Karpas-422 (cell line): ENCODE data around the gene PRKCQ. TPM values are rescaled to one million over a fixed set of nuclear protein-coding genes. Genes with fewer than 3 reads are reported as not detected.
"Not testable (repeated sequence)": the region's sequence is repeated elsewhere in the genome, so short reads cannot be mapped to it uniquely, and the experiment has no call there.

Experiments
- DNase-seq: peaks from one replicate; pipeline ENCODE4 v3.0.0-alpha.2; 2015
- H2AFZ ChIP-seq: fragments of 200-600 bp; sonication (generic); 2 replicates; pipeline ENCODE4 v1.6.1; 2014; ENCODE audit warnings: antibody characterized with exemption, low read length, mixed read lengths
- H3K27ac ChIP-seq: fragments of 200-600 bp; sonication (generic); 2 replicates; pipeline ENCODE4 v1.5.1; 2014; ENCODE audit warnings: mild to moderate bottlenecking, low read length, moderate library complexity
- H3K27me3 ChIP-seq: fragments of 200-600 bp; sonication (generic); 2 replicates; pipeline ENCODE4 v1.6.1; 2014; ENCODE audit warnings: low read length, mixed read lengths
- H3K36me3 ChIP-seq: fragments of 200-600 bp; sonication (generic); 2 replicates; pipeline ENCODE4 v1.6.1; 2014; ENCODE audit warnings: low read length, mixed read lengths; ENCODE audit not compliant: insufficient read depth
- H3K4me1 ChIP-seq: fragments of 200-600 bp; sonication (generic); 2 replicates; pipeline ENCODE4 v1.6.1; 2014; ENCODE audit warnings: mild to moderate bottlenecking, low read length, mixed read lengths
- H3K4me2 ChIP-seq: fragments of 200-600 bp; sonication (generic); 2 replicates; pipeline ENCODE4 v1.6.1; 2014; ENCODE audit warnings: low read length, low read depth, mild to moderate bottlenecking; ENCODE audit not compliant: poor library complexity, severe bottlenecking
- H3K4me3 ChIP-seq: fragments of 200-600 bp; sonication (generic); 2 replicates; pipeline ENCODE4 v1.5.1; 2014; ENCODE audit warnings: mild to moderate bottlenecking, antibody characterized with exemption, low read length, mixed read lengths
- H3K79me2 ChIP-seq: fragments of 200-600 bp; sonication (generic); 2 replicates; pipeline ENCODE4 v1.6.1; 2014; ENCODE audit warnings: mild to moderate bottlenecking, low read length, mixed read lengths
- H3K9ac ChIP-seq: fragments of 200-600 bp; sonication (generic); 2 replicates; pipeline ENCODE4 v1.6.0; 2014; ENCODE audit warnings: low read length
- H3K9me2 ChIP-seq: fragments of 200-600 bp; sonication (generic), shearing (Covaris generic); replicated peaks from 2 replicates; pipeline ENCODE4 v1.6.0; 2014; ENCODE audit warnings: mild to moderate bottlenecking, low read length, moderate library complexity; ENCODE audit not compliant: insufficient read depth
- H3K9me3 ChIP-seq: fragments of 300-700, 200-600 bp; sonication (generic); 2 replicates; pipeline ENCODE4 v1.6.1; 2014; ENCODE audit warnings: low read length, mixed read lengths
- H4K20me1 ChIP-seq: fragments of 200-600 bp; sonication (generic); 2 replicates; pipeline ENCODE4 v1.6.1; 2014; ENCODE audit warnings: mild to moderate bottlenecking, antibody characterized with exemption, low read length, low read depth; ENCODE audit not compliant: insufficient read depth
- total RNA-seq: library from RNA; depleted of rRNA; stranded (reverse); fragments of >200 nt; shearing (Covaris generic); gene quantifications from 2 replicates; pipeline ENCODE4 v1.2.3, GENCODE V29; 2014; ENCODE audit warnings: low replicate concordance

Gene PRKCQ
- total RNA-seq, 1 experiment from 2014 or later: not detected

DNA sequence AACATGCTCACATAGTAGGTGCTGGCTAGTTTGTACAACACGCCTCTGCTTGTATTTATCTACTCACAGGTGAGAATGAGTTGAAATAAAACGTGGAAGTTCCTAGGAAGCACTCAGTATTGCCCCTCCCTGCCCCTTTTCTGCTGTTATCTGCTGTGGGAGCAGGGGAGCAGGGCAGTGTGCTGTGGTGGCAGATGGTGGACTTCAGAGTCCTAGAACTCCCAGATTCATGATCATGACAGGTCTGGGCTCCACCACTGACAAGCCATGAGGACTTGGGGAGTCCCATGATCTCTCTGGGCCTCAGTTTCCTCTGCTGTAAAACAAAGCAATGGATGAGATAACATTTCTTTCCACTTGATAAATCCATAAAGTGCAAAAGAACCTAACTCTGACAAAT is 11.6 kb upstream of the PRKCQ start:
- Histone ChIP-seq H3K36me3 (no peaks in the 10 kb centered on the region), H3K4me3 (no peak overlapping the region)

DNA sequence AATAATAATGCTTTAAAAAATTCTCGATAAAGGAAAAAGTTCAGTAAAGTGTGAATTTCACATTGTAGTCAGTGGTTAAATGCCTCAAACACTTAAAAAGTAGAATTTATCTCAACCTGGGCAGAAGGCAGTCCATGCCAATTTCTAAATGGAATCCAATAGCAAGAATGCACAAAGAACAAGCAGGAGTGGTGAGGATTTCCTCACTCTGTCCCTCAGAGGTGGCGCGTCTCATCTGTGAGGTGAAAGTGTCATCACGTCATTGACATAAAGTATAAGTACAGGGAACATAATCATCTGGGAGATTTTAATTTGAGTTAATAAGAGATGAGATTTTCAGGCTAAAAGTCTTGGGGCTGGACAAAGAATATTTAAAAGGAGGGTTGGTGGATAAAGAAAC is 10.0 kb upstream of the PRKCQ start:
- H3K27ac ChIP-seq: no peak overlapping the region

More for the DNA sequence above, 11.6 kb upstream of the PRKCQ start:
- Histone ChIP-seq H3K9ac (no peak overlapping the region), H2AFZ (no peak overlapping the region), H3K27me3 (no peaks in the 10 kb centered on the region), H3K4me1 (no peaks in the 10 kb centered on the region), H4K20me1 (no peaks in the 10 kb centered on the region), H3K27ac (no peak overlapping the region), H3K4me2 (no peak overlapping the region), H3K9me3 (no peaks in the 10 kb centered on the region), H3K9me2 (no peaks in the 10 kb centered on the region), H3K79me2 (no peaks in the 10 kb centered on the region)
- no peak for DNase-seq

DNA sequence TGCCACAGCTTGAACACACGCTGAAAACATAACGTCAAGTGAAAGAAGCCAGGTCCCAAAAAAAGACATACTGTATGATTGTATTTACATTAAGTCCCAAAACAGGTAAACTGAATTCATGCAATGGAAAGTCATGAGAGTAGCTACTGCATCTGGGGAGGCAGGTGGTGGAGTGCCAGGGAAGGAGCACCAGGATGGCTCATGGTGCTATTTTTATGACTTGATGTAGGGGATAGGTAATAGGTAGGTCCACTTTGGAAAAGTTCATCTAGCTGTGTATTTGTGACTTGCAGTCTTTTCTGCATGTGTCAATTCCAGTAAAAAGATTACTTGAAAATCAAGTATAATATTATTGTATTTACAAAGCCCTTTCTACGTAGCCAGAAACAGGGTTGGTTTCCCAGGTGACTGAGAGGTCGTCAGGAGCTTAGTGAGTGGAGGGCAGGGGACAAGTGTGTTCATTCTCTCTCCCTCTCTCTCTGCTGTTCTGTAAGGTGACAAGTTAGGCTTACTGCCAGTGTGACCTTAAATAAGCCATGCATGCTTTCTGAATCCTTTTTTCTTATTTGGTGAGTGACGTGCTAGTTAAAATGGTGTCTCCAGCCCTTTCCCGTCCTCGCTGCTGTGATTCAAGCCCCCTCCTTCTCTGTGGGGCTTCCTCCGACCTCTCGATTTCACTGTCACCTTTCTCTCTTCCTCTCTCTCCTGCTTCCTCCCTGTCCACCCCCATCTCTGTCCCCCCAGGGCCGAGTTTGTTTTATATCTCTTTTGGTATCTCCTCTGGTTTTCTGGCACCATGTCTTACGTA is 9.4 kb upstream of the PRKCQ start:
- peak; percentile 26 for DNase-seq
- Histone ChIP-seq H3K9me3 (no peaks in the 10 kb centered on the region), H3K9me2 (no peaks in the 10 kb centered on the region), H3K9ac (no peak overlapping the region), H3K36me3 (no peaks in the 10 kb centered on the region), H3K4me2 (no peak overlapping the region), H3K4me1 (no peaks in the 10 kb centered on the region), H3K79me2 (no peaks in the 10 kb centered on the region), H4K20me1 (no peaks in the 10 kb centered on the region), H3K27me3 (no peaks in the 10 kb centered on the region), H3K4me3 (no peak overlapping the region), H3K27ac (no peak overlapping the region), H2AFZ (no peak overlapping the region)

More for the DNA sequence above, 10.0 kb upstream of the PRKCQ start:
- H4K20me1 ChIP-seq: no peaks in the 10 kb centered on the region
- no peaks in the 10 kb centered on the region for H3K79me2 ChIP-seq
- H3K4me2 ChIP-seq: no peak overlapping the region
- H2AFZ ChIP-seq: no peak overlapping the region
- H3K9me2 ChIP-seq: no peaks in the 10 kb centered on the region
- H3K9ac ChIP-seq: no peak overlapping the region
- no peaks in the 10 kb centered on the region for H3K4me1 ChIP-seq
- no peaks in the 10 kb centered on the region for H3K9me3 ChIP-seq
- no peaks in the 10 kb centered on the region for H3K36me3 ChIP-seq
- DNase-seq: no peak
- H3K27me3 ChIP-seq: no peaks in the 10 kb centered on the region
- no peak overlapping the region for H3K4me3 ChIP-seq

DNA sequence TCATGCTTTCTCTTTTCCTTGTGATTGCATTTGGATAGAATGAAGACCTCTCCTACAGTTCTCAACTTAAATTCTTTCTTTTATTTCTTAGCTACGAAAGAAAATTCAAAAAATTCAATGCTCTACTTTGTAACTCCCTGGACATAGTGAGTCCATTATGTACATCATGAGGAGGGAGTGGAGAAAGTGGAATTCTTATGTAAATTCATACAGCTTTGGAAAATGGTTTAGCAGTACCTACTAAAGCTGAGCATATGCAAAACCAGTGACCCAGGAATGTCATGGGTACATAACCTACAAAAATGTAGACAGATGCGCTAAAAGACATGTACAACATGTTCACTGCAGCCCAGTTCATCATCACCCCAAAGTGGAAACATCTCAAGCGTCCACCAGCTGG is 8.8 kb upstream of the PRKCQ start:
- Histone ChIP-seq H3K4me3 (no peak overlapping the region), H3K4me1 (no peaks in the 10 kb centered on the region), H3K9me2 (no peaks in the 10 kb centered on the region), H2AFZ (no peak overlapping the region), H3K36me3 (no peaks in the 10 kb centered on the region), H3K9me3 (no peaks in the 10 kb centered on the region), H3K27ac (no peak overlapping the region), H3K9ac (no peak overlapping the region), H3K4me2 (no peak overlapping the region), H3K79me2 (no peaks in the 10 kb centered on the region), H4K20me1 (no peaks in the 10 kb centered on the region), H3K27me3 (no peaks in the 10 kb centered on the region)
- DNase-seq: peak; percentile 14

DNA sequence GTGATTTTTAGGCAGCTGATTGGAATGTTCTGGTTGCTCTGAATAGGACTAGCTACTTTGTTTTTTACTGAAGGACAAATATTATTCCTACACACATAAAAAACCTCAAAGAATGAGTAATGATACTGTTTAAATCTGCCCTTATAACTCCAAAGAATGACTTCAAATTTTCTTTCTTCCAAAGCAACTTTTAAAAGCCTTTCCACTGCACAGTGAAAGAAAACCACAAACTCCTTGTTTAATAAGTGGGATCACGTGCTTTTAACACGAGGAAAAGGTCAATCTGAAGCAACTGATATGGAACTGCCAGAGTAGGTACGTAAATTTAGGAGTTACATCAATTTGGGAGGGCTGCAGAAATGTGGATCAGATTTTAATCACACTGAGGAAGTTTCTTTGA is 8.0 kb upstream of the PRKCQ start:
- no peaks in the 10 kb centered on the region for H3K79me2 ChIP-seq
- no peak overlapping the region for H2AFZ ChIP-seq
- no peak overlapping the region for H3K4me2 ChIP-seq
- H3K27ac ChIP-seq: no peak overlapping the region
- H4K20me1 ChIP-seq: no peaks in the 10 kb centered on the region
- no peaks in the 10 kb centered on the region for H3K4me1 ChIP-seq
- H3K27me3 ChIP-seq: no peaks in the 10 kb centered on the region
- H3K9me3 ChIP-seq: no peaks in the 10 kb centered on the region
- no peaks in the 10 kb centered on the region for H3K9me2 ChIP-seq
- no peak overlapping the region for H3K4me3 ChIP-seq
- no peaks in the 10 kb centered on the region for H3K36me3 ChIP-seq
- peak; percentile 29 for DNase-seq
- H3K9ac ChIP-seq: no peak overlapping the region

DNA sequence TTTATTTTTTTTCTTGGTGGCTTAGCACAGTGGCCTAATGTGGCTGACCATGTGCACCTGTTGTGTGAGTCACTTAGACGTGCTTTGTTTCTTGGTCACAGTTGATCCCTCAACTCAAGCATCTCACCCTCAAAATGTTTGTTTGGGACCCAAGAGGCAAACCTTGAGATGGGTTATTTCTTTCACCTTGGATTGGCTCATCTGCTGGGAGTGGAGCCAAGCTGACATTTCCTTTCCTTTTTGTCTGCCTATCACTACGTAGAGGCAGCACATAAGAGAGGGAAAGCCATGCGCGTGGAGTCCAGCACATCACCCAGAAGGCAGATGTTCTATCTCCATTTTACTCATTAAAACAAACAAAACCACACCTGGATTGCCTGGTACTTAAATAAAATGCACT is 6.4 kb upstream of the PRKCQ start:
- Histone ChIP-seq H3K9me3 (no peaks in the 10 kb centered on the region), H3K36me3 (no peaks in the 10 kb centered on the region), H4K20me1 (no peaks in the 10 kb centered on the region), H2AFZ (no peak overlapping the region), H3K79me2 (no peaks in the 10 kb centered on the region), H3K9ac (no peak overlapping the region), H3K27ac (no peak overlapping the region), H3K4me1 (no peaks in the 10 kb centered on the region), H3K9me2 (no peaks in the 10 kb centered on the region), H3K4me3 (no peak overlapping the region), H3K4me2 (no peak overlapping the region), H3K27me3 (no peaks in the 10 kb centered on the region)
- DNase-seq: no peak

DNA sequence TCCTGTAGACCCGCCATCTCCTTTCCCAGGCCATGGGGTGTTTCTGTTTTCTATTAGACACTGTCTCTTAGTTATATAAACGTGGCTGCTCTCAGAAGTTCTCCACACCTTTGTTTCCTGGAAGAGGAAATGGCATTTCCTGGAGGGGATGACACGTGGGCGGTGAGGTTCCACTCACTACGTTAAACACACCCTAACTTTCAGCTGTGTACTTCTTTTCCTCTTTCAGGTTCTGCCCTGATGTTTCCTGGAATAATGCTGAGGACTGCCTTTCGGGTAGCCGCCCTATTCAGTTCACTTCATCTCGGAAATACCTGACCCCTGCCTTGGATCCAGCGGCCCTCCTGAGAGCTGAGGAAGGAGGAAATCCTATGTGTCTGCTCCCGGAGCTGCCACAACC is 3.4 kb upstream of the PRKCQ start:
- H3K9ac ChIP-seq: no peak overlapping the region
- H3K36me3 ChIP-seq: no peaks in the 10 kb centered on the region
- H3K4me2 ChIP-seq: no peak overlapping the region
- DNase-seq: no peak
- no peak overlapping the region for H3K27ac ChIP-seq
- H3K9me3 ChIP-seq: no peaks in the 10 kb centered on the region
- no peaks in the 10 kb centered on the region for H3K27me3 ChIP-seq
- H3K9me2 ChIP-seq: no peaks in the 10 kb centered on the region
- no peaks in the 10 kb centered on the region for H4K20me1 ChIP-seq
- H2AFZ ChIP-seq: no peak overlapping the region
- no peak overlapping the region for H3K4me3 ChIP-seq
- H3K79me2 ChIP-seq: no peaks in the 10 kb centered on the region
- peaks cover 7% of the 10 kb centered on the region for H3K4me1 ChIP-seq

DNA sequence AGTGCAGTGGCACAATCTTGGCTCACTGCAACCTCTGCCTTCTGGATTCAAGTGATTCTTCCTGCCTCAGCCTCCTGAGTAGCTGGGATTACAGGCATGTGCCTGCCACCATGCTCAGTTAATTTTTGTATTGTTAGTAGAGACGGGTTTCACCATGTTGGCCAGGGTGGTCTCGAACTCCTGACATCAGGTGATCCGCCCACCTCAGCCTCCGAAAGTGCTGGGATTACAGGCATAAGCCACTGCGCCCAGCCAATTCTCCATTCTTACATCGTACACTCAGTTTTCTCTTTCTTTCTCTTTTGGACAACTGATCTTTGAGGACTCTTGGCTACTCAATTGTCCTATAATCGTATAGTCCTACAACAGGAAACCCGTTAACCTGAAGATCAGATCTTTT is 2.8 kb upstream of the PRKCQ start:
- H3K4me2 ChIP-seq, H3K9me2 ChIP-seq, H3K79me2 ChIP-seq, DNase-seq, H3K27ac ChIP-seq, H3K9me3 ChIP-seq, H4K20me1 ChIP-seq, H3K4me3 ChIP-seq, H3K36me3 ChIP-seq, H2AFZ ChIP-seq, H3K4me1 ChIP-seq, H3K9ac ChIP-seq, H3K27me3 ChIP-seq: not testable (repeated sequence)
